Globus pallidus (tissue), 1 donor: Measurements from ENCODE around the gene EXOC2.

Experiments used
- DNase-seq: peaks from one replicate; pipeline ENCODE4 v3.0.0-alpha.2; 2015; ENCODE audit warnings: low spot score

EXOC2 gene

GRCh38 chr6:518218-518617, 174.7 kb downstream of the EXOC2 start:
- no peak for DNase-seq

- no peak for DNase-seq
These were observed 176.7 kb downstream of the EXOC2 start for GRCh38 chr6:516213-516612.

DNA sequence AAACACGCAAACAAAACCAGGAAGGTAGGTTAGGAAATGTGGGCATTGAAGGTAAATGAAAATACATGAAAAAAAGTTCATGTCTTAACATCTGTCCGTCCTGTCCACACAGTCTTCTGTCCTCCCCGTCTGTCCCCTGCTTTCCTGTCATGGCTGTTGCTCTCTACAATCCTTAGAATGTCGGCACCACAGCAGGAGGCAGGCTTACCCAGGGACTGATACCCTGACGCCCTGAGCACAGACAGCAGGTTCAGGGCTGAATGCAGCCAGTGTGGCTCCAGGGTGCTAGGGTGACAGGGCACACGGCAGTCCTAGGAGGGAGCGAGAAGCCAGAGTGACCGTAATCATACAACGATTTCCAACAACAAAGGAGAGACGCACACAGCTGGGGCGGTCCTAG, 177.7 kb downstream of the EXOC2 start:
- no peak for DNase-seq

DNA sequence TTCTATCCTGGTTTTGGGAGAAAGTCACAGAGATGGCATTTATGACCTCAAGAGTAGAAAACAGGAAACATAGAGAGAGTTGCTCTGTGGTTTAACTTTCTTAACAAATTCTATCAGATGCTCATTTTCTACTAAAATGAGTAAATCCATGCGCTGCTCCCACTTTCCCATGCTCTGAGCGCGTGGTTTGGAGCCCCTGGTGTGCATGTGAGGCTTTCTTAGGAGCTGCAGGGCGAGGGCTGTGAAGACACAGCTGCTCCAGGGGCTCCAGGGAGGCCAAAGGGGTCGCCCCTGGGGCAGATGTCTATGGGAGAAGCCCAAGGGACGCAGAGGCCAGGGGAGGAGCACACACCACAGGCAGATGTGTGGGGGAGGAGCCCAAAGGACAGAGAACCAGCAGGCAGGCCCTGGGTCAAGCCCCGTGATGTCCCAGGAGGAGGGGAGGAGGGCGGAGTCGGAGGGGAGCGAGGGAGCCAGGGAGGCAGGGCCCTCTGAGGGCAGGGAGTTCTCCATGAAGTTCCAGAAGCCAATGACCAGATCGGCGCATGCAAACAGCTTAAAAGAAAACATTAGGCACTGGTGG, 178.5 kb downstream of the EXOC2 start:
- DNase-seq, result no peak

DNA sequence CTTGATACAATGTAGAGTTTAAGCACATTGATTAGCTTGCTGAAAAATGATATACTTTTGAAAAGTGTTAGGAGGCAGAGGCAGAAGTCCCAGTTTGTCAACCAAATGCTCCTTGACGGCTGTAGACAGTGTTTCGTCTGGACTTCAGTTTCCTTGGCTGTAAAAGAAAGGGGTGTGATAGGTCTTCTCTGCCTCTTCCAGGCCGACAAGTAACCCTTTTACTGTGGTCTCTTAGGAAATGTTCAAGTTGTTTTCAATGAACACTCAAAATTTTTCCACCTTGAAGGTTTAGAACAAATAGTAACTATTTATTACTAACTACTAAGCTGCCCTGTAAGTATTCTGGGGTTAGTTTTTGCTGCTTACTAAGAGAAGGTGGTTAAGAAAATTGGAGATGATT, 179.0 kb downstream of the EXOC2 start:
- DNase-seq, result no peak

- DNase-seq, result no peak
These were observed 179.9 kb downstream of the EXOC2 start for GRCh38 chr6:513058-513457.

DNA sequence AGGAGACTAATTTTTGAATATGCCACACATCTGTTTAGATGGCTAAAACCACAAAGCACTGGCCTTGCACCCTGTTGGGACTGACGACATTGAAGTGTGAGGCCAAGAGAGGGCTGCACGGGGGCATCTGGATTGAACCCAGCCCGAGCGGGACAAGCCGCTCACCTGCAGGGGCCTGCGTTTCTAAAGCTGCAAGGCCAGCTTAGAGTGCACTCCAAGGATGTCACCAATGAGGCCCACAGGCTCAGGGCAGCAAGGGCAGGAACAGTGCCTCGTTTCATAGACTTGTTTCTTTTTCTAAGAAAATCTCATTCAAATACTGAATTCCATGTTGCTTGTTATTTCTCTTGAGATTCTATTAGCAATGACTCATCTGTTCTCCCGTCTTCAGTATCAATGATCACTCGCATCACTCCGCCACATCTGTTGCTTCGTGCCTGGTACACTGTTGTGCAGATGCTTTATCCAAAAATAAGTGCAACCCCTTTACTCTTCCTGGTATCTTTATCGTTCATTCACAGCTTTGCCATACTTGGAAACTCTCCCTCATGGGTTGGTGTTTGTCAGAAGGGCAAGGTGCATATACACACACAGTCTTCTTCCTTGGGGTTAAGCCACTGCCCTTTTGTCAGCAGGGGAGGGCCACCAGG, 181.3 kb downstream of the EXOC2 start:
- DNase-seq, result no peak

- DNase-seq, result no peak
These were observed 183.3 kb downstream of the EXOC2 start for GRCh38 chr6:509676-510075.

DNA sequence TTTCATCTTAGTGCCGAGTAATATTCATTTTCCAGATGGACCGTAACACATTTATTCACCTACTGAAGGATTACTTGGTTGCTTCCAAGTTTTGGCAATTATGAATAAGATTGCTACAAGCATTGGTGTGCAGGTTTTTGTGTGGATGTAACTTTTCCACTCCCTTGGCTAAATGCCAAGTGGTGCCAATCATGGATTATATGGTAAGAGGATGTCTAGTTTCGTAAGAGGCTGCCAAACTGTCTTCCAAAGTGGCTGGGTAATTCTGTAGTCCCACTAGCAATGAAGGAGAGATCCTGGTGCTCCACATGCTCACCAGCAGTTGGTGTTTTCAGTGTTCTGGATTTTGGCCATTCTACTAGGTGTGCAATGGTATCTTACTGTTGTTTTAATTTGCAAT, 184.3 kb downstream of the EXOC2 start:
- no peak for DNase-seq

- no peak for DNase-seq
These were observed 184.9 kb downstream of the EXOC2 start for GRCh38 chr6:508006-508405.

DNA sequence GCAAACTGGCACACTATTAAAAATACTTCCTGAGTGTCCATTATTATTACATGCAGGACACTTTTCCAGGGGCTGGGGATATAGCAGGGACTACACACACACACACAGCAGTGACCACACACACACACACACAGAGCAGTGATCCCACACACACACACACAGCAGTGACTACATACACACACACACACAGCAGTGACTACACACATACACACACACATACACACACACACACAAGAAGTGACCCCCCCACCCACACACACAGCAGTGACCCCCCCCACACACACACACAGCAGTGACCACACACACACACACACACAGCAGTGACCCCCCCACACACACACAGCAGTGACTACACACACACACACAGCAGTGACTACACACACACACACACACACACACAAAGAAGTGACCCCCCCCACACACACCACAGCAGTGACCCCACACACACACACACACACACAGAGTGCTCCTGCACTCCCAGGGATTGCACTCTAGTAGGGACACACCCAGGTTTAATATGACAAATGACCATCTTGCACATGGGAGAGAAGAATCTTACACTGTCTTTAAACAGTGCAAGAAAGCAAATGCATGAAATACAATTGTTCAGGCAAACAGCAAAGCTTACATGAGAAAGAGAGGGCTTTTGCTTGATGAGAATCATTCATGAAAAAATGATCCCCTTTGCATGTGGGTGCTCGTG, 185.9 kb downstream of the EXOC2 start:
- DNase-seq, result no peak

DNA sequence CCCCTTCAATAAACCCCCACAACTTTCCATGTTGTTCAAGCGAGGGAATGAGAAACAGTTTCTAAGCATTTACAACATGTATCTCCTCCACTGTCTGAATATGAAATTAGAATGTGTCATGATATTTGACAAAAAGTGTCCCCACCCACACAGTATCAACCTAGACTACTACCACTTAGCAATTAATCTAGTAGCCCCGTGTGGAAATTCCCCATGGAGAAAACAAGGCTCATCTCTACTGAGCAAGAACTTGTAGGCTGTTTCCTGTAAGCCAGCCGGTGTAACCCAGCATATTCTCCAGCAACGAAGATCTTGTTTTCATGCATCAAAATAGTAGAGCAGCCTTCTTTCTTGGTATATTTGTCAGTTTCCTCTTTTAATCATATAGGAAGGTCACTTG, 186.4 kb downstream of the EXOC2 start:
- DNase-seq, result no peak

DNA sequence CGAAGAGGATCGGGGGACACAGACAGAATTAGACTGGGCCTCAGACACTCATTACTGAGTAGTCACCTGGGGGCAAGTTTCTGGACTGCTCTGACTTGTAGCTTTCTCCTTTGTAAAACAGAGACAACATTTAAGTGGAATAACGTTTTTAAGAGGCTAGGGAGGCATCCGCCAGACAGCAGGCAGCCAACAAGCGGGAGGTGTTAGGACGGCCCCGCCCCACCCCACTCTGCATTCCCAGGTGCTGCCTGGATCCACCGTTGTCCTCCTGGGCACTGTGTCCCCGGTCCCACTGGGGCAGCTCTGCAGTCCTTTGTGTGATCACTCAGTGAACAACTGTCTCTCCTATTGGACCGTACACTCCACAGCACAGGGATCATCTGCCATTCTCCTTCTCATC, 187.6 kb downstream of the EXOC2 start:
- no peak for DNase-seq

- no peak for DNase-seq
These were observed 188.4 kb downstream of the EXOC2 start for GRCh38 chr6:504446-504980.

DNA sequence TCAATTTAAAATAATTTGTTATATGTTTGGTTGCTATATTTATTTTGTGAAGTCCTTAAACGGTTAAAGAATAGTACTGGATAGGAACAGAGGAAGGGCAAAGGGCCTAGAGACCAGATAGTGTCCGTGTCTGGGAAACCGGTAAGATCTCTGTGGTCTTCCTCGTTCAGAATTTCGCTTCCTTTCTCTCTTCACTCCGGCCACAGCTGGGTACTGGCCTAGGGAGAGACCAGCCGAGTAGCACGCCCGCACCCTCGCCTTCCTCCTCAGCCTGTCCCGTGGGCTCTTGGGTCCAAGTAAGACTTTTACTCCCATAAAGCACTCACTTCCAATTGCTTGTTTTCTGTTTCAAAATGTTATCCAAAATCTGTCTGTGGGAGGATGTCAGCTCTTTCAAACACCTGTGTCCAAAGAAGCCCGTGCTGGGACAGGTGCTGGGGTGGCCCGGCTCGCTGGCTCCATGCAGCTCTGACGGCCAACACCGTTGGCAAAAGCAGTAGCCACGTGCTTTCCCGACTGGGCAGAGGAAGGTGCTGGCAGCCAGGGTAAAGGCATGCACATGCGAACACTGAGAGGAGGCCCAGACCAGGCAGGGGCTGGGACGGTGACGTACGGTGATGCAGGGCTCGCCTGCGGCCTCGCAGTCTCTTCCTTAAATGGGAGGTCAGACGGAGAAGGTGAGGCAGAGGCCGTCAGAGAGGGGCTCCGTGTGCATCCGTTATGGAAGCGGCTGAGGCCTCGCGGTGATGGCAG, 189.2 kb downstream of the EXOC2 start:
- no peak for DNase-seq

GRCh38 chr6:502761-503160, 190.2 kb downstream of the EXOC2 start:
- DNase-seq, result no peak

GRCh38 chr6:501891-502601, 190.9 kb downstream of the EXOC2 start:
- no peak for DNase-seq

DNA sequence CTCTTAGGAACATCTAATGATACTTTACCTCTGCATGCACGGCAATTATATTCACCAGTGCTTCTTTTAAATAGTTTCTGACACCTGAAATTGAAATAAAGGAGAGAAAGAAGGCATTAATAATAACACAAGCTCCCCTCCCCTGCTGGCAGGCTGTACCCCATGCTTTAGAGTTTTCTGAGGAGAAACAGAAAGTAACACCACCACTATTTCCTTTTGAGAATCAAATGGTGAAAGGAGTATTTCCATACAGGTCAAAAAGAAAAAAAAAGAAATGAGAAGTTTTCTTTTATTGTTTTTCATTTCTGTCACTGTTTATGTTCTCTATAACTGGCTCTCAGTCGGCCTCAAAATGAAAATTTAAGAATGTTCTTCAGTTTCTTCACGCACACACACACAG, 193.3 kb downstream of the EXOC2 start:
- no peak for DNase-seq

GRCh38 chr6:498795-499231, 194.1 kb downstream of the EXOC2 start:
- no peak for DNase-seq

DNA sequence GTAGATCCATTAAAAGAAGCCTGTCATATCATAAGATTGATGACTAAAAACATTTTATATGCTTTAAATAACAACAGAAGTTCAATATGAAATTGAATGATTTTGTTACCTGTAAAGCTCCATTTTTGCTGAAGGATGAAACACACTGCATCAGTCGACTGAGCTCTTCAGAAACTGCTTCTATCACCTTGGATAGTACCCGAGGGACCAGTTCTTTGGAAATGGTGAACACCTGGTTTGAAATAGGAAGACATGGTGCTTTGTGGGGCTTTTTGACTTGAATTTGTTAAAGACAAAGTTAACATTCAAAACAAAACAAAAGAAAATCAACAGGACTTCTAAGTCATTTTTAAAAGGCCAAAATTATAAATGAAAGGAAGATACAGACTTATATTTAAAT, 195.7 kb downstream of the EXOC2 start:
- no peak for DNase-seq

DNA sequence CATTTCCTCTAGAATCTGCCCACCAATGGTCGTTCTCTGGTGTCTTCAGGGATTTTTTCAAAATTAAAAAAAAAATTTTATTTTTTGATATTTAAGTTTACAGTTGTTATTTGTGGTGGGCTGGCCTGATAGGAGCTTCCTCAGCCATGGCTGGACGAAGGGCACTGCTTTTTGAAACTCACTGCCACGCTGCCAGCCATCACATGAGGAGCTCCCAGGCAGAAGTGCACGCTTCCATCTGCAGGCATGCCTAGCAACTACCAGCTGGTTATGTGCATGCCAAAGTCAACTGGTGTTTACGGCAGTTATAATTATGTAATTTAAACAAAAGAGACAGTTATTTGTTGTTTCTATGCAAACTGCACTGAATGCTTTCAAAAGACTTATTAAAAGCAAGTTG, 196.3 kb downstream of the EXOC2 start:
- no peak for DNase-seq

GRCh38 chr6:494394-494793, 198.5 kb downstream of the EXOC2 start:
- no peak for DNase-seq
